Stomach (tissue), 4 donors: Measurements from ENCODE around the gene SPINK1.

Experiments
- CTCF ChIP-seq, 7 experiments: fragments of 450-650 bp in 4 of 7; fragments of 200-600 bp in 3 of 7; sonication (generic) in 3 of 7; IDR thresholded peaks; one replicate each; pipeline ENCODE4 v1.5.1; 2016 to 2019; ENCODE audit warnings: antibody characterized with exemption in 7 of 7, control low read depth in 2 of 7, mild to moderate bottlenecking in 1 of 7
- POLR2A ChIP-seq, 4 donors: fragments of 450-650 bp; IDR thresholded peaks; one replicate each; pipeline ENCODE4 v1.6.1; 2016; ENCODE audit warnings: antibody characterized with exemption in 4 of 4, control low read depth in 2 of 4, mild to moderate bottlenecking in 1 of 4, moderate library complexity in 1 of 4

- TF ChIP-seq CTCF (IDR thresholded peaks at IDR 0.05) = no peak
- no peak for TF ChIP-seq POLR2A (IDR thresholded peaks at IDR 0.05)
Observed at GRCh38 chr5:147852365-147852764, 20.9 kb upstream of the SPINK1 start.
